Fibroblast of lung (primary cell): Measurements from ENCODE around the gene SPRED1. TPM values are rescaled to one million over a fixed set of nuclear protein-coding genes. Genes with fewer than 3 reads are reported as not detected.

Source experiments
- DNase-seq, 2 donors: peaks; one replicate each; pipeline versions ENCODE4 v3.0.0 to v3.0.0-alpha.2; 2010; ENCODE audit warnings: low read depth in 2 of 2
- H2AFZ ChIP-seq: 2 replicates; pipeline ENCODE4 v1.5.1; 2012; ENCODE audit warnings: low read length, control low read depth, inconsistent platforms
- H3K27ac ChIP-seq: 2 replicates; pipeline ENCODE4 v1.5.1; 2011; ENCODE audit warnings: low read length, control low read depth; ENCODE audit not compliant: insufficient read depth
- H3K27me3 ChIP-seq: 2 replicates; pipeline ENCODE4 v1.5.1; 2011; ENCODE audit warnings: mild to moderate bottlenecking, low read length; ENCODE audit not compliant: control insufficient read depth, insufficient read depth
- H3K36me3 ChIP-seq: 2 replicates; pipeline ENCODE4 v1.5.1; 2011; ENCODE audit warnings: low read length; ENCODE audit not compliant: control insufficient read depth, insufficient read depth
- H3K4me1 ChIP-seq: 2 replicates; pipeline ENCODE4 v1.5.1; 2011; ENCODE audit warnings: low read length; ENCODE audit not compliant: control insufficient read depth, insufficient read depth; ENCODE audit errors: extremely low read depth
- H3K4me2 ChIP-seq: 2 replicates; pipeline ENCODE4 v1.5.1; 2011; ENCODE audit warnings: low read length, control low read depth; ENCODE audit not compliant: insufficient read depth; ENCODE audit errors: extremely low read depth
- H3K4me3 ChIP-seq, 4 experiments: fragments of 200-600 bp in 1 of 4; sonication (generic) in 1 of 4; replicated peaks in 1 of 4; 2 replicates each; pipeline ENCODE4 v1.5.1; 2011 to 2016; ENCODE audit warnings: low read length in 4 of 4, low read depth in 3 of 4, mild to moderate bottlenecking in 3 of 4, control low read depth in 2 of 4, inconsistent platforms in 1 of 4, mixed read lengths in 1 of 4; ENCODE audit not compliant: insufficient read depth in 1 of 4; ENCODE audit errors: control extremely low read depth in 1 of 4
- H3K79me2 ChIP-seq: 2 replicates; pipeline ENCODE4 v1.5.1; 2012; ENCODE audit warnings: mild to moderate bottlenecking, low read length, inconsistent platforms; ENCODE audit not compliant: control insufficient read depth, insufficient read depth
- H3K9ac ChIP-seq: 2 replicates; pipeline ENCODE4 v1.5.1; 2011; ENCODE audit warnings: mild to moderate bottlenecking, low read length, control low read depth; ENCODE audit not compliant: insufficient read depth
- H3K9me3 ChIP-seq: 2 replicates; pipeline ENCODE4 v1.5.1; 2012; ENCODE audit warnings: low read depth, low read length; ENCODE audit not compliant: control insufficient read depth, insufficient read depth
- H4K20me1 ChIP-seq: 2 replicates; pipeline ENCODE4 v1.5.1; 2011; ENCODE audit warnings: low read length; ENCODE audit not compliant: control insufficient read depth, insufficient read depth; ENCODE audit errors: extremely low read depth
- CTCF ChIP-seq, 2 donors: IDR thresholded peaks in 1 of 2; conservative IDR thresholded peaks in 1 of 2; 1 replicate in 1 of 2; 2 replicates in 1 of 2; pipeline ENCODE4 v1.5.1; 2011 to 2012; ENCODE audit warnings: low read length in 2 of 2, control low read depth in 1 of 2, inconsistent platforms in 1 of 2, low read depth in 1 of 2, mild to moderate bottlenecking in 1 of 2
- EZH2 ChIP-seq: IDR thresholded peaks from 2 replicates; pipeline ENCODE4 v1.5.1; 2012; ENCODE audit warnings: low read length, control low read depth, mild to moderate bottlenecking; ENCODE audit errors: missing control alignments
- polyA plus RNA-seq, 2 donors: library from polyadenylated mRNA; depleted of rRNA in 1 of 2; stranded (reverse) in 1 of 2; unstranded in 1 of 2; fragments of >200 nt; gene quantifications; 2 replicates each; pipeline ENCODE4 v1.2.1, GENCODE V29; 2011 to 2012; ENCODE audit warnings: missing spikeins in 1 of 2
- total RNA-seq: library from RNA; depleted of rRNA; stranded (reverse); fragments of >200 nt; gene quantifications from 2 replicates; pipeline ENCODE4 v1.2.1, GENCODE V29; 2014

The SPRED1 gene
- total and polyA plus RNA-seq, 2 donors (not counting 1 experiment from before 2014, with no cell fraction given), result 17.2 to 39.0 TPM

GRCh38 chr15:38217788-38218609, 34.6 kb upstream of the SPRED1 start:
- H3K4me3 ChIP-seq, result no peak overlapping the region
- no peaks in the 10 kb centered on the region for H3K27me3 ChIP-seq
- H3K9ac ChIP-seq, result no peak overlapping the region
- DNase-seq, result peak; percentile 28 to 75
- TF ChIP-seq EZH2, result no peak
- TF ChIP-seq CTCF (conservative IDR thresholded peaks at IDR 0.05 in 1 of 2, IDR thresholded peaks at IDR 0.05 in 1 of 2; ENCODE audit: low read depth in 1 of 2, low read length in 2 of 2), result no peak
- H3K27ac ChIP-seq, result no peak overlapping the region
- no peak overlapping the region for H2AFZ ChIP-seq
- H3K9me3 ChIP-seq, result no peaks in the 10 kb centered on the region
- no peaks in the 10 kb centered on the region for H3K4me1 ChIP-seq
- H3K79me2 ChIP-seq, result no peaks in the 10 kb centered on the region
- H4K20me1 ChIP-seq, result no peaks in the 10 kb centered on the region
- no peaks in the 10 kb centered on the region for H3K36me3 ChIP-seq
- H3K4me2 ChIP-seq, result peak overlapping the region; percentile 68

DNA sequence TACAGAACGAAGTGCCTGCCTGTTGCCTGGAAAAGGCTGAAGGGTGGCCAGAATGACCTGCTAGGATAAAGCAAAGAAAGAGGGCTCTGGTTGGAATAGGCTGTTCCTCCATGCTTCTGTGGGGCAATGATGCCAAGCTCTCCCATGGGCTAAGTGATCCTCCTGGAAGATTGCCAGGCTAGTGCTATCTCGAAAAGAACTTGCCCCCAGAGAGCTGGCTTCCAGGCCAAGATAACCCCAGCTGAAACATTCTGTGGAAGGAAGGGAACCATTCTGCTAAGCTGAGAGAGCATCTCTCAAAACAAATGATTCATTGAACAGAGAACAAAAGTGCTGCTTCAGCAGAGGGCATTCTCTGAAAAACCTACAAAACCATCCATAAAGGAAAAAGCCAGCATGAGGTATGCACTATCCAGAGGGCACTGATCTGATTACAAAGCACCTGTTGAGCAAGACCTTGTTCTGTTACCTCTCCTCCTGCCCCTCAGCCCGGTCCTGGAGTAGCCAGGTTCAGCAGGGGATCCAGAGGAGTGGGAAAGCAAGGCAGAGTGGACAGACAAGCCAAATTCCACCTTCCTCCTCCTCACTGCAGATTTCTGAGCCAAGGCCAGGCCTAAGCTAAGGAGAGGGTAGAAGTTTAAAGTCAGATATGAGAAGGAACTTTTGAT, 31.9 kb upstream of the SPRED1 start:
- no peak for TF ChIP-seq EZH2
- TF ChIP-seq CTCF (conservative IDR thresholded peaks at IDR 0.05 in 1 of 2, IDR thresholded peaks at IDR 0.05 in 1 of 2; ENCODE audit: low read depth in 1 of 2, low read length in 2 of 2), result no peak
- H3K9me3 ChIP-seq, result no peaks in the 10 kb centered on the region
- H3K4me1 ChIP-seq, result no peaks in the 10 kb centered on the region

GRCh38 chr15:38224486-38224885, 28.1 kb upstream of the SPRED1 start:
- Histone ChIP-seq H4K20me1 (no peaks in the 10 kb centered on the region), H3K9ac (no peak overlapping the region), H3K27me3 (no peaks in the 10 kb centered on the region), H3K4me3 (no peak overlapping the region), H3K36me3 (no peaks in the 10 kb centered on the region), H3K4me2 (no peak overlapping the region), H3K9me3 (no peaks in the 10 kb centered on the region), H3K27ac (no peak overlapping the region), H3K4me1 (no peaks in the 10 kb centered on the region), H2AFZ (no peak overlapping the region), H3K79me2 (no peaks in the 10 kb centered on the region)
- TF ChIP-seq CTCF (conservative IDR thresholded peaks at IDR 0.05 in 1 of 2, IDR thresholded peaks at IDR 0.05 in 1 of 2; ENCODE audit: low read depth in 1 of 2, low read length in 2 of 2) (no peak), EZH2 (no peak)
- DNase-seq, result no peak

More for the DNA sequence above, 31.9 kb upstream of the SPRED1 start:
- Histone ChIP-seq H4K20me1 (no peaks in the 10 kb centered on the region), H3K9ac (no peak overlapping the region), H3K79me2 (no peaks in the 10 kb centered on the region), H3K36me3 (no peaks in the 10 kb centered on the region), H2AFZ (no peak overlapping the region), H3K4me2 (no peak overlapping the region), H3K4me3 (no peak overlapping the region), H3K27ac (no peak overlapping the region), H3K27me3 (no peaks in the 10 kb centered on the region)
- DNase-seq, result no peak
